22Rv1 (cell line): ENCODE measurements around the gene MED25.

ENCODE experiments used
- ZFX ChIP-seq: fragments of 450-650 bp; IDR thresholded peaks from 2 replicates; pipeline ENCODE4 v1.6.1; 2017; ENCODE audit warnings: antibody characterized with exemption, borderline replicate concordance
- TF ChIP-seq, protein P1 (sequence below): fragments of 450-650 bp; IDR thresholded peaks from 2 replicates; pipeline ENCODE4 v1.5.1; 2017; ENCODE audit warnings: mild to moderate bottlenecking

DNA sequence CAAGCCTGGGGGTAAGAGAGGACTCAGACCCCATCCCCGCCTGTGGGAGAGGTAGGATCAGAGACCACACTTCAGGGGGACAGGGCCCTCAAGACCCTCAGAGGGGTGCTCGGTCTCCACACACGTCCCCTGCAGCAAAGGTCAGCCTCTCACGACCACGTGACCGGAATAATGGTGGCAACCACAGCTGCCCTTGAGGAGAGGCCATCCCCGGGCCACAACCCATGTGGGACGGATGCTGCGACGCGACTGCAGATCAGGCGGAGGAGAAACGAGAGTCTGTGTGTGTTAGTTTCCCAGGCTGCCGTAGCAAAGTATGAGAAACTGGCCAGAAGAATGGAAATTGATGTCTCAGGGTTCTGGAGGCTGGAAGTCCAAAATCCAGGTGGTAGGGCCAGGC, 8.9 kb downstream of the MED25 start:
- TF ChIP-seq, protein P1, sequence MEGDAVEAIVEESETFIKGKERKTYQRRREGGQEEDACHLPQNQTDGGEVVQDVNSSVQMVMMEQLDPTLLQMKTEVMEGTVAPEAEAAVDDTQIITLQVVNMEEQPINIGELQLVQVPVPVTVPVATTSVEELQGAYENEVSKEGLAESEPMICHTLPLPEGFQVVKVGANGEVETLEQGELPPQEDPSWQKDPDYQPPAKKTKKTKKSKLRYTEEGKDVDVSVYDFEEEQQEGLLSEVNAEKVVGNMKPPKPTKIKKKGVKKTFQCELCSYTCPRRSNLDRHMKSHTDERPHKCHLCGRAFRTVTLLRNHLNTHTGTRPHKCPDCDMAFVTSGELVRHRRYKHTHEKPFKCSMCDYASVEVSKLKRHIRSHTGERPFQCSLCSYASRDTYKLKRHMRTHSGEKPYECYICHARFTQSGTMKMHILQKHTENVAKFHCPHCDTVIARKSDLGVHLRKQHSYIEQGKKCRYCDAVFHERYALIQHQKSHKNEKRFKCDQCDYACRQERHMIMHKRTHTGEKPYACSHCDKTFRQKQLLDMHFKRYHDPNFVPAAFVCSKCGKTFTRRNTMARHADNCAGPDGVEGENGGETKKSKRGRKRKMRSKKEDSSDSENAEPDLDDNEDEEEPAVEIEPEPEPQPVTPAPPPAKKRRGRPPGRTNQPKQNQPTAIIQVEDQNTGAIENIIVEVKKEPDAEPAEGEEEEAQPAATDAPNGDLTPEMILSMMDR: no peak
- no peak for TF ChIP-seq ZFX
